CD4-positive, alpha-beta T cell treated with Interleukin-17A for 1 hour (primary cell): ENCODE measurements around the gene ZBTB17.
A peak's percentile ranks its signal among the peaks of the same experiment; 100 is the strongest.
"Not testable (repeated sequence)": the region's sequence is repeated elsewhere in the genome, so short reads cannot be mapped to it uniquely, and the experiment has no call there.

Experiments used
- DNase-seq: peaks from one replicate; pipeline ENCODE4 v3.0.0-alpha.2; 2020

ZBTB17 gene

DNA sequence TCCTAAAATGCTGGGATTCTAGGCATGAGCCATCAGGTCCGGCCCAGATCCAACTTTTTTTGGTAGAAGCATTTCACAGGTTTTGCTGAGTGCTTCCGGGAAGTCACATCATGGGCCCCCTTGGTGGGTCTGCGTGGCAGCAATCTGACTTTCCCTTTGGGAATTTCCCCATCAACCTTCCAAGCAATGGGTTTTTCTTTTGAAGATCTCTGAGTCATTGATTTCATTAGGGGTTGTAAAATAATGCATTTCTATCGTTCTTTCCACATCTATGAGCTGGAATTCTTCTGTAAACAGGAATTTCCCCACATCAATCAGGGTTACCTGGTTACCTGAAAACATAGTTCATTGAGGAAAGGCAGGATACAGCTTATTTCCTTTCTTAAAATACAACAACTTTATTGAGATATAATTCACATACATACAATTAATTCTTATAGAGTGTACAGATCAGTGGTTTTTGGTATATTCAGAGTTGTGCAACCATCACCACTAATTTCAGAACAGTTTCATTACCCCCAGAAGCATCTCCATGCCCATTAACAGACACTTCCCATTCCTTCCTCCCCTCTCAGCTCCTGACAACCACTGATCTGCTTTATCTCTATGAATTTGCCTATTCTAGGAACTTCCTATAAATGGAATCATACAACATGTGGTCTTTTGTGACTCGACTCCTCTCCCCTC lies 9.9 kb upstream of the ZBTB17 start:
- no peak for DNase-seq

DNA sequence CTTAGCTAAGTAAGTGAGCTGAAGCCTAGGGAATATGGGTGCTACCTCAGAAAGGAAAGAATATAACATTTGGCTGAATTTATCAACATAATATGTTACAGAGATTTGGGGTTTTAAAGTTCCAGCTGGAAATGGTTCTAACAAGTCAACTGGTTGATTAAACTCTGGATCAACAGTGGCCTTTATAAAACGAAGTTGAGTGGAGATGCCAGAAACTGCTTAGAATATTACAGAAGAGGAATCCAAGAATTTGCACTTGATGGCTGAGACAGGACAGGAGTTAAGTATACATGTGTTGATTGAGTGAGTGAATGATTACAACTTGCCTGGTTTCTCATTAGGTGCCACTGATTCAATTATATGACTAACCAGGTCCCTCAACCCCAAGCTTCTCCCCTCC lies 7.4 kb upstream of the ZBTB17 start:
- no peak for DNase-seq

GRCh38 chr1:15981679-15982078 lies 5.8 kb upstream of the ZBTB17 start:
- no peak for DNase-seq

DNA sequence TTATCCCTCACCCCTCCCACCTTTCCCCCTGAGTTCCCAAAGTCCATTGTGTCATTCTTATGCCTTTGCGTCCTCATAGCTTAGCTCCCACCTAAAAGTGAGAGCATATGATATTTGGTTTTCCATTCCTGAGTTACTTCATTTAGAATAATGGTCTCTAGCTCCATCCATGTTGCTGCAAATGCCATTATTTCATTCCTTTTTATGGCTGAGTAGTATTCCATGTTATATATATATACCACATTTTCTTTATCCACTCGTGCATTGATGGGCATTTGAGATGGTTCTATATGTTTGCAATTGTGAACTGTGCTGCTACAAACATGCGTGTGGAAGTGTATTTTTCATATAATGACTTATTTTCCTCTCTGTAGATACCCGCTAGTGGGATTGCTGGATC lies 2.0 kb upstream of the ZBTB17 start:
- not testable (repeated sequence) for DNase-seq

DNA sequence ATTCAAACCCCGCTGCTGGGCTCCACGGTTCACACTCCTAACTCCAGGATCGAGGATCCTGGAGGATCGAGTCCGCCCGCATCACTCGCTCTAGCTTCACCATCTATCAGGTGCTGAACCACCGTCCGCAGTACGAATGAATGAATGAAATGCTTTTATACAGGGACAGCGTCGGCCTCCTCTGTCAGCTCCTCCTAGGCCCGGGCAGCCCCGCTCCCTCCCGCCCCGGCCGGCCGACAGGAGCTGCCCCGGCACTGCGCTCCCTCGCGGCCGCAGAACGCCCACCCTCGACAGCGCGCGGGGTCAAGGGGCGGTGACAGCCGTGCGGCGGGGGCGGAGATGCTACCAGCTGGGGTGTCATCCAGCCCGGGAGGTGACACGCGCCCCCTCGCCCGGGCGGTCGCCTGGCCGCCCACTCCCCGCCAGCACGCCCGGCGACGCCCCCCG lies 520 bp downstream of the ZBTB17 start:
- peak; percentile 79 for DNase-seq

DNA sequence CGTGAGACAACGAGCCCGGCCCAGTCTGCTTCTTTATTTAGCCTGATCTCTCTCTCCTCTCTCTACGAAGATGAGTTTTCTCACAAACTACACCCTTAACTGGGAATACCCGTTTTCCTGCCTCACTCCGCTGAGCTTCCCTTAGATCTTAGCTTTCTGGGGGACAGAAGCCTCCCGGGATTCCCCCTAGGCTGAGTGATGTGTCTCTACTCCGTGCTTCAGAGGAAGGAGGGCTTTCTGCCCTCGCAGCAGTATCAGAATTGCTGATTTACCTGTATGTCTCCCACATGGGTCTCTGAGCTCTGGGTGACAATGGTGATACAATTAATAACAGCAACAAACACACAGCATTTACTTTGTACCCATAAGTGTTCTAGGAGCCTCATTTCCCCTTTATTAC lies 1.0 kb downstream of the ZBTB17 start:
- peak; percentile 32 for DNase-seq

DNA sequence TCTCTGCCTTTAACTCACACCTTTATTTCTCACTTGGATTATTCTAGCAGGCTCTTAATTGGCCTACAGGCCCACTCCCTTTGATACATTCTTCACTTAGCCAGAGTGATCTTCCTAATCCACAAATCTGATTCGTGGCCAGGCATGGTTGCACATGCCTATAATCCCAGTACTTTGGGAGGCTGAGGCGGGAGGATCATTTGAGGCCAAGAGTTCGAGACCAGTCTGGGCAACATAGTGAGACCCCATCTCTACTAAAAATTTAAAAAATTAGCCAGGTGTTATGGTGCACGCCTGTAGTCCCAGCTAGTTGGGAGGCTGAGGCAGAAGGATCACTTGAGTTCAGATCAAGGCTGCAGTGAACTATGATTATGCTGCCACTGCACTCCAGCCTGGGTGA lies 2.1 kb downstream of the ZBTB17 start:
- DNase-seq, result no peak

DNA sequence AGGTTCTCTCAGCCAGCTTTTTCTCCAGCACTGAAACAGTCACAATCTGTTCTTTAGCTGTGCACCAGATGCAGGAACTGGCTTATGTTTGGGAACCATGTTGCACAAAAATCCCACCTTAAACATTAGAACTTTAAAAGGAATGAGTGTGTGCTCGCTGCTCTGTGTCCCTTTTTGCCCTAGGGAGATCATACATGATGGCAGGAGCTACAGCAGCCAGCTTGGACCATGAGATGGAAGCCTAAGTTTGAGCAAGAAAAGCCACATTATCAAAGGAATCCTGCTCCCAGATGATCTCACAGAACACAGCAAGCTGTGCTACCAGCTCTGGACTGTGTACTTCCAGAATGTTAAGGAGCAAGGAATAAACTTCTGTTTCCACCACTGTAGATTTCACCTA lies 3.5 kb downstream of the ZBTB17 start:
- DNase-seq, result no peak

DNA sequence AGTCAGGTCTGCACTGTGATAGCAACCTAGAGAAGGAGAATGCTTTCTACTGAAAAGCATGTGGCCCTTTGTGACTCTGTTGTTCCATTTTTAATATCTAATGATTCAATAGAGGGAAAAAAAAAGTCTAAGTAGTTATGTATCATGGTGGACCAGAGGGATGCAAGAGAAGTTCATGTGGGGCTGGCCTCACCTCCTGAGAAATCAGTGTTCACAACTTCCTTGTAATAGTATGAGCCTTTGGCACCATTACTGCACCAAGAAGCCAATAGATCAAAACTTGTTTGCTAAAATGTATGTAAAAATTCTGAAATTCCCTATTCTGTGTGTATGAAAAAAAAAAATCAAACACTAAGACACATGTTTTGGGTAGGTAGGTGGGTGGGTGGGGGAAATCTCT lies 5.0 kb downstream of the ZBTB17 start:
- no peak for DNase-seq

DNA sequence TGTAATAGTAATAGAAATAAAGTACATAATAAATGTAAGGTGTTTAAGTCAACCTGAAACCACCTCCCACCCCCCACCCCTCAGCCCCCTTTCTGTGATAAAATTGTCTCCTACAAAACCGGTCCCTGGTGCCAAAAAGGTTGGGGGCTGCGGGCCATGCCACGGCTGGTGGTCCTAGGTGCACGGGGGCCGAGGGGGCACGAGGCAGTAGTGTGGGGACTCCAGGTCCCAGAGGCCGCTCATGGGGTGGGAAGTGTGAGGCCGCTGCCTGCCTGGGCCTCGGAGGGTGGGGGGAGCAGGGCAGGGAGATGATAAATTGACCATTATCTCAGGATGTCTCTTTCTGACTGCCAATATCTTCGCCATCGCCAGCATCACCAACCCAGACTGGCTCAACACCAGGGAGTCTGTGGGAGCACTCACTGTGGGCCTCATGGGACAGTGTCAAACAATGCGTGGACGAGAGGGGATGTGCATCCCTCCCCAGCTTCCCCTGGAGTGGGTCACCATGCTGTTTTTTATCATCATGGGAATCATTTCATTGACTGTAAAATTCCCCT lies 6.5 kb downstream of the ZBTB17 start:
- DNase-seq, result no peak

DNA sequence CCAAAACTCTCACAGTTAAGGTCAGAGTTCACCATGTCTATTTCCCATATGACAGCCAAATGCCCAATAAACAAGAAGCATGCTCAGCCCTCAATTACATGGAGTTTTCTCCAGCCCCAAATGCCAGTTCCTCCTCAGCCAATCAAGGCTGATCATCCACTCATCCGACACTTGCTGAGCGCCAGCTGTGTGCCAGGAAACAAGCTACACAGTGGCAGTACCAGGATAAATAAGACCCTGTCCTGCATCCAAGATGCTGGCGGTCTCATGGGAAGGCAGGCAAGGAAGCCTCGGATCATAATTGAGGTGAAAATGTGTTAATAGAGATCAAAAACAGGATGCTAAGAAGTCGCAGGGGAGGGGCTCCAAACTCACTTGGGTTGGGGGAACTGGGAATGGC lies 7.7 kb downstream of the ZBTB17 start:
- no peak for DNase-seq

- DNase-seq, result no peak
Observed at GRCh38 chr1:15966956-15967344, 9.0 kb downstream of the ZBTB17 start.

- peak; percentile 64 for DNase-seq
Observed at GRCh38 chr1:15966081-15966955, 9.6 kb downstream of the ZBTB17 start.

- no peak for DNase-seq
Observed at GRCh38 chr1:15965228-15965767, 10.6 kb downstream of the ZBTB17 start.

DNA sequence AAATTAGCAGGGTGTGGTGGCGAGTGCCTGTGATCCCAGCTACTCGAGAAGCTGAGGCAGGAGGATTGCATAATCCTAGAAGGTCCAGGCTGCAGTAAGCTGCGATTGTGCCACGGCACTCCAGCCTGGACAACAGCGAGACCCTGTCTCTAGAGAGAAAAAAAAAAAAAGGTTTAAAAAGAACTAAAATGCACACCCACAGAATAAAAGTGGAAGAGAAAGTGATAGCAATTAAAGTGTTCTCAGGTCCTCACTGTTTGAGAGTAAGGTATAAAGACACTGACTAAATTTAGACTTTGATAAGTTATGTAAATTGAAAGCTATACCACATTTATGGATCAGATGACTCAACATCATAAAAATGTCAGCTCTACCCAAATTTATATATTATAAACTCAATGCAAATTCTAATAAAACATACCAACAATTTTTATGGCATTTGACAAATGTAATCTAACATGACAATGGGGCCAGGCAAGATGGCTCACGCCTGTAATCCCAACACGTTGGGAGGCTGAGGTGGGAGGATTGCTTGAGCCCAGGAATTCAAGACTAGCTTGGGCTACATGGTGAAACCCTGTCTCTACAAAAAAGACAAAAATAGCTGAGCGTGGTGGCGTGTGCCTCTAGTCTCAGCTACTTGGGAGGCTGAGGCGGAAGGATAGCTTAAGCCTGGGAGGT lies 11.8 kb downstream of the ZBTB17 start:
- DNase-seq, result no peak

- no peak for DNase-seq
Observed at GRCh38 chr1:15963363-15963967, 12.4 kb downstream of the ZBTB17 start.

DNA sequence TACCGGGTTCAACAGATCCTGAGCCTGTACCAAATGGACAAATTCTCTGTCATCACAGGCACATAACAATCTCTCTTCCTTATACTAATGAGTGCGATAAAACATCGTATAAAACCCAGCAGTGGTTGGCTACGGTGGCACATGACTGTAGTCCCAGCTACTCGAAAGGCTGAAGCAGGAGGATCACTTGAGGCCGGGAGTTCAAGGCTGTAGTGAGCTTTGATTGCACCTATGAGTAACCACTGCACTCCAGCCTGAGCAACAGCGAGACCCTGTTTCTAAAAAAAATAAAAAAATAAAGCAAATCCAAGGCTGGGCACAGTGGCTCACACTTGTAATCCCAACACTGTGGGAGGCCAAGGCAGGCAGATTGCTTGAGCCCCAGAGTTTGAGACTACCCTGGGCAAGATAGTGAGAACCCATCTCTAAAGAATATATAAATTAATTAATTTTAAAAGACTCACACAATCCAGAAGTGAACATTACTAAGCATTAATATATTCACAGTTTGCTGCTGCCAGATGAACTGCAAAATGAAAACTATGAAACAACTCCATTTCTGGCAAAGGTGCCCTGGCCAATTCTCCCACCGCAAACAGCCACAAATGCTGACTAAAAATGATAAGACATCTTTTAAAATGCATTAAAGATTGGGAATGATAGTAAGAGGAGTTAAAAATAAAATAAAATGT lies 13.1 kb downstream of the ZBTB17 start:
- no peak for DNase-seq

DNA sequence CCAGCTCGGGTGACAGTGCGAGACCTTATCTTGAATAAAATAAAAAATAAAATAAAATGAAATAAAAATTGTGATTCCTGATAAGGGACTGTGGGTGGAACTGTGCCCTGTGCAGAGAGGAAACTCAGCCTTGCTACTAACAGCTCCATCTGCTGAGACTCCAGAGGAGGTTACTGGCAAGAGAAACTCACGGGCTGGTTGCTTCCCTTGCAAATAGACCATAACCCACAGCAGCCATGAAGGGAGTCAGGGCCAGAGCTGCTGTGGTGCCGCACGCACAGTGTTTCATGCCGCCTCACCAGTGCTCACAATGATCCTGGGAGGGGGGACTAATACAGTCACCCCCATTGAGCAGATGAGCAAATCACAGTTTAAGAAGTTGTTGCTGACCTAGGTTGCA lies 13.7 kb downstream of the ZBTB17 start:
- DNase-seq, result no peak

DNA sequence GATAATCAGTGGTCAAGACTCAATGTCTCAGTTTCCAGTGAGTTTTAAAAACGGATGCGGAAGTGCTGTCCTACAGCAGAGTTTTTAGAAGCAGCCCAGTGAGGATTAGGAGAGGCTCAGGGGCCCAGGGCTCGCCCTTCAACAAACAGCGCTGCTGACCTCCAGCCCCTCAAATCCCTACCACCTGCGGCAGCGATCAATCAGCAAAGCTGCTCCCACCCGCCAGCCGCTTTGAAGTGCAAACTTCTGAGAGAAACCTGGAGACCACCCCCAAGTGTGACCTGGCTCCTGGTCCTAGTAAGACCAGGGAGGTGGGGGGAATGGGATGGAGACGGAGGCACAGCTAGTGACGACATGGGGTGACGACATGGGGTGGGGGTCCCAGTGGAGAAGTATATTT lies 14.4 kb downstream of the ZBTB17 start:
- no peak for DNase-seq

DNA sequence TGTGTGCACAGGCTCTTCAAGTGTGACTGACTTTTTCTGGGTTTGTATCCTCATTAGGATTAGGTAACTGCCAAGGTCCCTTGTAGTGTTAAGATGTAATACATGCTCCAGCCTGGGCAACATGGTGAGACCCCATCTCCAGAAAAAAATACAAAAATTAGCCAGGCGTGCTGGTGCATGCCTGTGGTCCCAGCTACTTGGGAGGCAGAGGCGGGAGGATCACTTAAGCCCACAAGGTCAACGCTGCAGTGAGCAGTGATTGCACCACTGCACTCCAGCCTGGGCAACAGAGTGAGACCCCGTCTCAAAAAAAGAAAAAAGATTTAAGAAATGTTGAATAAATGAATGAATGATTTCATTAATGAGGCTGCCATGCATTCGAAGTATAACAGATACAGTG lies 15.1 kb downstream of the ZBTB17 start:
- no peak for DNase-seq

DNA sequence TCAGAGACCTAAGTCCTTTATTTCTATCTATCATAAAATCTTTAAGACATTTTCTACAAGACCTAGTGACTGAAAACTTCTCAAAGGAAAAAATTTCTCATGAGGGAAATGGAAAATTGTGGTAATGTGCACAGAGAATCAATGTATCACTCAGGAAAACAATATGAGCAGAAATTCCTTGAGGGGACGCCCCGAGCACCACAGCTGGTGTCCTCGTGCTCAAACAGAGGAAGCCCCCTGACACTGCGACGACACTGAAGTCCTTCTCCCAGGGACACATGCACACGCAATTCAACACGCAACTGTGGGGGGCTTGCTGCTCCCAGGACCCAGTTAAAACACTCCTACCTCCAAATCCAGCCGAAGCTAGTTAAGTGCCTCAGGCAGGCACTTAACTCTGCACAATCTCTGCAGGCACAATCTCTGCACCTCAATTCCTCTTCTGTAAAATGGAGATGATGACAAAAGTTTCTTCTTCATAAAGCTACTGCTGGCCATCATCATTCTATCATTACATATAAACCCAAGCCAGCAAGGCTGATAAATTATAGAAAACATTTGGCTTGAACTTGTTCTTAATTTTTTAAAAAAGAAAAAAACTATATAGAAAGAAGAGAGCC lies 16.0 kb downstream of the ZBTB17 start:
- no peak for DNase-seq

GRCh38 chr1:15959424-15959823 lies 16.5 kb downstream of the ZBTB17 start:
- no peak for DNase-seq
